Prostate gland (tissue), 2 donors: ENCODE data around the gene FOSL2.

Experiments
- CTCF ChIP-seq, 4 experiments: fragments of 200-600 bp in 2 of 4; fragments of 450-650 bp in 2 of 4; sonication (generic) in 2 of 4; IDR thresholded peaks; 1 replicate in 3 of 4; 2 replicates in 1 of 4; pipeline ENCODE4 v1.5.1; 2016 to 2019; ENCODE audit warnings: antibody characterized with exemption in 4 of 4, mild to moderate bottlenecking in 2 of 4, moderate library complexity in 2 of 4
- POLR2A ChIP-seq: fragments of 450-650 bp; IDR thresholded peaks from one replicate; pipeline ENCODE4 v1.6.1; 2016; ENCODE audit warnings: antibody characterized with exemption, mild to moderate bottlenecking
- POLR2AphosphoS5 ChIP-seq: sonication (generic); formaldehyde crosslinking; IDR thresholded peaks from one replicate; pipeline ENCODE4 v1.6.1; 2017; ENCODE audit warnings: antibody characterized with exemption

DNA sequence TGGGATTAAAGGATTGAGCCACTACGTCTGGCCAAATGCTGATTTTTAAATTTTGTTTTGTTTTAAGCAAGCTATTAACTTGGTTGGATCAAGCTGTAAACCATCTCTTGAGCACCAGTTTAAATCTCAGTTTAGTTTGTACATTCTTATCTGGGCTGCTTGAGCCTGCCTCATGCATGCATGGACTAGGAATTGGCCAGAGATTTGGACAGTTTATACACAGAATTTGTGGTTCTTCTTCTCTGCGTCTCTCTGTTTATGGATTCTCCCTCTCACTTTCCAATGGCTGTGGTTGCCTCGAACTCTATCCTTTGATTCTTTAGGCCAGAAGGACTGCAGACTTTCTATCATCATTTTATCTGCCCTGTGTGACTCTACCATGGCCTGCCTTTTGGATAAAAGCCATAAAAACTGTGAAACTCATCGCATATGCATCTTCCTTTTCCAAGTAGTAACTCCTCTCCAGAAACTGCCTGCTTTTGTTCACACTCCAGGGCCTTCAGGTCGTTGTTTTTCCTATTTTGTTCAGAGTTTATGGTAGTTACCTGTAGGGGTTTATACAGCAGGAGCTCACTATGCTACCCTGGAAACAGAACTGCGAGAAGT is 70.7 kb downstream of the FOSL2 start:
- TF ChIP-seq CTCF (IDR thresholded peaks at IDR 0.05) (no peak), POLR2A (no peak), POLR2AphosphoS5 (no peak)
